Renal pelvis (tissue), 12 donors: ENCODE measurements around the gene RGS21. TPM values are rescaled to one million over a fixed set of nuclear protein-coding genes. Genes with fewer than 3 reads are reported as not detected.
"Not testable (repeated sequence)": the region's sequence is repeated elsewhere in the genome, so short reads cannot be mapped to it uniquely, and the experiment has no call there.

ENCODE experiments used
- DNase-seq: peaks from one replicate; pipeline ENCODE4 v3.0.0-alpha.2; 2013
- long read RNA-seq, 16 experiments: transcript quantifications; one replicate each; lab custom pipeline, GENCODE V29; 2026
- polyA plus RNA-seq, 3 donors: library from polyadenylated mRNA; unstranded; fragments of 120-200 nt; gene quantifications; one replicate each; pipeline ENCODE4 v1.2.1, GENCODE V29; 2013; ENCODE audit not compliant: insufficient read length in 3 of 3

Gene RGS21, protein sequence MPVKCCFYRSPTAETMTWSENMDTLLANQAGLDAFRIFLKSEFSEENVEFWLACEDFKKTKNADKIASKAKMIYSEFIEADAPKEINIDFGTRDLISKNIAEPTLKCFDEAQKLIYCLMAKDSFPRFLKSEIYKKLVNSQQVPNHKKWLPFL
- polyA plus RNA-seq, result not detected
- long read RNA-seq, donor 1, result 0 reads
- long read RNA-seq, donor 2, result 0 reads
- long read RNA-seq, donor 3, result 0 reads
- long read RNA-seq, donor 4, result 0 reads
- long read RNA-seq, donor 5, result 0 reads
- long read RNA-seq, donor 6, result 0 reads
- long read RNA-seq, donor 7, result 0 reads
- long read RNA-seq, donor 8, result 0 reads
- long read RNA-seq, donor 9, result 0 reads
- long read RNA-seq, donor 10, result 0 reads
- long read RNA-seq, donor 11, result 0 reads
- long read RNA-seq, donor 12, result 0 reads
- long read RNA-seq, donor 13, result 0 reads
- long read RNA-seq, donor 14, result 0 reads
- long read RNA-seq, donor 15, result 0 reads
- long read RNA-seq, donor 16, result 0 reads

DNA sequence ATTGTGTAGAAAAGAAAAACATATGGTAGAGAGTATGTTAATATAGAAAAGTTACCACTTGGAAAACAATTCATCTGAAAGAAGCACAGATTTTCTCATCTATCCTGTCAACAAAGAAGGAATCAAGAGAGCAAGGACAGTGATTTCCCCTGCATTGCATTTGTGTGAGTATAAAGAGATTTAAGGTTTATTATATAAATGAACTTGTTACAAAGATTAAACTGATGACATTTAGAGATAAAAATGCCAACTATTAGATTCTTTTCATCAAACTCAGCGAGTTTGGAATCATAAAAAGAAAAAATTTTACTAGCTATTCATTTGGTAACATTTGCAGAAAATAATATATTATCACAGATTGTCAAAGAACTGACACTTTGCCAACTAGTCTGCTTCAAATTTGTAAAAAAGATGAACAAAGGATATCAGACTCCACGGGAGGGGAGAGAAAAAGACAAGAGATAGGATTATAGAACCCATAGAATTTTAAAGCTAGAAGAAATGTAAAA lies at the start of gene RGS21:
Gene RGS21, plus strand, starts transcription at position 51 of the 509 bp plus-strand sequence. CDS start 26,045 bp downstream, outside the sequence.
- DNase-seq, result no peak

DNA sequence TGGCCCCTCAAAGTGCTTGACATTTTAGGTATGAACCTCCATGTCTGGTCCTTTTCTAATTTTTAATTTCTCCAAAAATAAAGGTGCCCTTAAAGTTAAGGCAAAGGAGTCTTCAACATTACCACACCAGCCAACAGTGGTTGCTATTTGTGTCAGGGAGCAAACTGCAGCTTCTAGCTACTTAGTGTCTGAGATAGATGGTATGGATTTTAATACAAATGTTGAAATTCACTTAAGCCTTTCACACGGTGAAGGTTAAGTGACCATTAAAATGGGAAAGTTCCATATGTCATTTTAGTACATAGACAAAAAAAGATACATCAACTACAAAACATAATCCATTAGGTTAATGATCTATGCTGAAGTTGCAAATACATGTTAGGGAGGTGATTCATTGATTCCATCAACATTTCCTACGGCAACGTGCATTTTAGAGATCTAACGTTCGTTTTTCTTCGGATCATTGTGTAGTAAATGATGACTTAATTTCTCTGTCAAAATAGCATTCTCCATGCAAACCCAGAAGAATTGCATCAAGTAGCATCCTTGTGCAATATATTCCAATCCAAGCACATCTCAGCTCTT lies 48.2 kb upstream of the RGS21 start:
- DNase-seq, result no peak

DNA sequence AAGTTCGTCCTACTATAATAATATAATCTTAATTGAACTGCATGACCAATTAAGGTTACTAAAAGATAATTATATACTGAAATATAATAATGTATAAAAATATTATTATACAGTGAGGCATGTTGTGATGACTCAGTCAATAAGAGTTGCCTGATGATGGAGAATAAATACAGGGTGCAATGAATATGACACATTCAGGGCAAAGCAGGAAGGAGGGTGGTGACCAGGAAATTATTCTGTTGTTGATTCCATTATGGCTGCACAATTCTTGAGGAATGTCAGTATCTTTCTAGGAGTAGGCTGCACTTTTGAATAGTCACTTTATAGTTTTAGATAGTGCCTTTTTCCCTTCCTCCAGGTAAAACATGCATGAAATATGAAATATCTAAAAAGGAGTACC lies 46.4 kb upstream of the RGS21 start:
- no peak for DNase-seq

DNA sequence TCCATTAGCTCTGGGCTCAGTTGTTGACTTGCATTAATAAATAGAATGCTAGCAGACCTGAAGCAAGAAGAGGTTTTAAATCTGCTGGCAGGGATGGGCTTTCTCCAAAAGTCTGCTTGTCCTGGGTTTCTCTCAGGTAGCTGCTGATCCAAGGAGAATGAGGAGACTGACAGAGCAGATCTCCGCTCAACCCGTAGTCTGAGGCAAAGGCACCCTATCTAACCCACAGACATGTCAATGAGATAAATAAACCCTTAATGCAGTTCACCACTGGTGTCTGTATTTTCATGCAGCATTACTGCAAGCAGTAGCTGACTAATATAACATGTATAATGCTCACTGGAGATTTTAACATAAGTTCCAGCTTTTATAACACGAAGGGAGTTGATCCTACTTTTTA lies 44.1 kb upstream of the RGS21 start:
- DNase-seq, result no peak

DNA sequence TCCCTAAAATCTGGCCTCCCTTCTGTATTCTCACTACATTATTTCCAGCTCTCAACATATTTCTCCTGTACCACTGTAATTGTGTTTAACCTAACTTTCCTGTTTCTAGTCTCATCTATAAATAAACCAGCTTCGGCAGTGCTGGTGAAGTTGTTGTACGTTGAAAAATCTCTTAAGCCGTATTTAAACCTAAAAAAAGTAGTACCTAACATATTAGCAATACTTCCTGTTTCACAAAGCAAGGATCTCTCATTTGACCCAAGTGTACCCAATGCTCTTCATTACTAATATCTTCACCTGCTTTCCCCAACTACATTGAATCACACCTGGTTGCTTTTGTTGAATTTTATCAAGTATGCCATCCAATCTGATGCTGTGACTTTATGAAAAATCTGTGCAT lies 42.2 kb upstream of the RGS21 start:
- DNase-seq, result no peak

DNA sequence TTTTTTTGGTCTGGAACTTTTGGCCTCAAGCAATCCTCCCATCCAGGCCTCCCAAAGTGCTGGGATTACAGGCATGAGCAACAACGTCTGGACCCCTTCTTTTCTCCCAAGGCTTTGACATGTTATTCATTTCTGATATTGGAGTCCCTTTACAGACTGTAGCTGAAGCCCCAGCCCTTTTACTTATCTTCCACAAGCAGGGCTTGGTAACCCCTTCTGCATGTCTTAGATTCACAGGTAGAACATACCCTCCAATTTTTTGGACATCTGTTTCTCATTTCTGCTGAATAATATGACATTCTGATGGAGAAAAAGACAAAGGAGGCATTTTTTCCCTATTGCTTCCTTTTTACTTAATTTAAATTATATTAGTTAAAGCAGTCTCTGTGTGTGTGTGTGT lies 39.2 kb upstream of the RGS21 start:
- DNase-seq, result no peak

DNA sequence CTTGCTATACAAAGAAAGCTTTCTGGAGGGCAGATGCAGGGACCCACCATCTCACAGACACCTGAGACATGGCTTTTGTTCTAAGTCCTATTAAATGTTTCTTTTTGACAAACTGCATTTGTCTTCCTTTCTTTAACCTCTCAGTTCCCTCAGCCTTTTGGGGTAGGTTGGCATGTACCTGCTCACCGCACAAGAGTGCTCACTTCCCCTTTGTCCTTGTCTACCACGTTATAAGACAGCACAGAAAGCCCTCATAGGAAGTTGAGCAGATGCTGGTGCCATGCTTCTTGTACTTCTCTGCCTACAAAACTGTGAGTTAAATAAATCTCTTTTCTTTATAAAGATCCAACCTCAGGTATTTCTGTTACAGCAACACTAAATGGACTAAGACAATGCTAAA lies 31.9 kb upstream of the RGS21 start:
- no peak for DNase-seq

DNA sequence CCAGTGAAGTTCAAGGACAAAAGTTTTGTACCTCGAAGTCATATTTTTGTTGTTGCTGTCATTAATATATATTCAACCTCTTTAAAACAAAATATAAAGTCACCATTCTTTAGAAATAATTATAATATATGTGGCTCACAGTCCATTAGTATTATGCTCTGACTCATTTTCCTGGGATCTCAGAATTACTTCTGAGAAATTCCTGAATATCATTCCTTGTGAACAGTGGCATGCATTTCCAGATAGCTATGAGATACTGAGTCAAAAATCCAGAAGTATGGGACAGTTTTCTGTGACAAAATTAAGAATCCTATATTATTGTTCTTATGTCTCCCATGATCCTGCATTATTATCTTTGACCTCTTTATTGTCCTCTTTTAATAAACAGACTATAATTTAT lies 13.8 kb upstream of the RGS21 start:
- no peak for DNase-seq

DNA sequence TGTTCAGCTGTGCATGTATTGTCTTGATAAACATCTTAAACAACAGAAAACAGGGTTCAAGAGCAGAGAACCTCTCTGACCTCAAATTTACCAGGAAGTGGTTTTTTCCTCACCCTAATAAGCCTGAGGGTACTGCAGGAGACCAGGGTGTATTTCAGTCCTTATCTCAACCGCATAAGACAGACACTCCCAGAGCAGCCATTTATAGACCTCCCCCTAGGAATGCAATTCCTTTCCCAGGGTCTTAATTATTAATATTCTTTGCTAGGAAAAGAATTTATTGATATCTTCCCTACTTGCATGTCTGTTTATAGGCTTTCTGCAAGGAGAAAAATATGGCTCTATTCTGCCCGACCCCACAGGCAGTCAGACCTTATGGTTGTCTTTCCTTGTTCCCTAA lies 8.5 kb upstream of the RGS21 start:
- not testable (repeated sequence) for DNase-seq

DNA sequence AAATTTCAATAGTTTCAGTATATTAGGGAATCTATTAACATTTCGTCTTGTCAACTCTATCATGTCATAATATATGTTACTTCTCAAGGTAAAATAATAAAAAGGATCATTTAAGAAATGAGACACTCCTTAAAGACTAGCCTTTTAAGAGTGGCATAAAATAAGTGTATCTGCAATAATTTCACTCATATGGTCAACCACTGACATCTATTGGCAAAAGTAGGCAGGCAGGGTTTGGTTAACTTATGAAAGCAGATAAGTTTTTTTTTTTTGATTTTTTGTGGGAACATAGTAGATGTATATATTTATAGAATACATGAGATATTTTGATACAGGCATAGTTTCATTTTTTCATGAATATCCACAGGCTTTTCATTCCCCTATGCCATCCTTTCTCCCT lies 5.5 kb upstream of the RGS21 start:
- DNase-seq, result peak; percentile 5

DNA sequence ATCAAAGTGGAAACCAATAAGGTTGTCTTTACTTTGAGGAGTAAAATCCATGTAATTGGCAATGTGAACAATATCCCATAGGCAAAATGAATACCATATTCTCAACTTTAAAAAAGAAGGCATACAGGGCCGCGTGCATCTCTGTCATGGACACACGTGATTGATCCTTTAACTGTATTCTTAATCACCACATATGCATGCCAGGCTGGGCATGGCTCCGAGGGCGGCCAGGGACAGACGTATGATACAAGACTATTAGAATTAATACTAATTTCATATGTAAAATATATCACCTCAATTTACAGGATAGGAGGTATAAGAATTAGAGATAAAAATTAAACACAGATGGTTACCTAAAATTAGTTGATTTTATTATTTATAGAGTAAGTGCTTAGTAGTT lies 11.2 kb downstream of the RGS21 start:
- no peak for DNase-seq

DNA sequence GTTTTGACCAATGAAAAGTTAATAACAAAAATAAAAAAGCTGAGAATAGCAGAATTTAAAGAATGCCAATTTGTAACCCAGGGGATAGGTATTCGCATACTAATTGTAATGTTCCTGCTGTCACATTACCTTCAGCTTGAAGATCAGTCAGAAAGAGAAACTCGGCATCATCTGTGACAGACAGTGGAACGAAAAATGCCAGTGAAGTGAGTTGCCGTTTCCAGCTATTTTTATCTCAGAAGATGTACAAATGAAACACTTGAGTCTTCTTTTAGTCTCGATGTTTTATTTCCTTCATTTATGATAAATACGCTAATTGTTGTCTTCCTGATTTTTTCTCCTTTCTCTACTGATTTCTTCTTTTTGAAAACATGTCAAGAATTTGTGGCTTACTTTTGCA lies 26.1 kb downstream of the RGS21 start:
- no peak for DNase-seq

DNA sequence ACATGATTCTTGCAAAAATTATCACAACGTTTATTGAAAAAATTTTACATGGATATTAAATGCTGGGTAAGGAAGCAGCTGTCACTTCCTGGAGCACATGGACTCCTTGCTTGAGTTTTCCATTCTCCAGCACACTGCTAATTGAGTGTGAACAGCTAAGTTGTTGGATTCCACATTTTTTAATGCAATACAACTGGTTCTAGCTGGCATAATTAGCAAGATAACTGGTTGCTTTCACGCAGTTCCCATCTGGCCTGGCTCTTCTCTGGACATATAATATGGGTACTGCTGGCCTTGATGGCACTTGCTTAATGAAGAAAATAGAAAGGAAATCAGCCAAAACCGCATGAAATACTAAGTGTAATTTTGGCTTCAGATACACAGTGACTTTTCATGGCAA lies 26.6 kb downstream of the RGS21 start:
- DNase-seq, result no peak

DNA sequence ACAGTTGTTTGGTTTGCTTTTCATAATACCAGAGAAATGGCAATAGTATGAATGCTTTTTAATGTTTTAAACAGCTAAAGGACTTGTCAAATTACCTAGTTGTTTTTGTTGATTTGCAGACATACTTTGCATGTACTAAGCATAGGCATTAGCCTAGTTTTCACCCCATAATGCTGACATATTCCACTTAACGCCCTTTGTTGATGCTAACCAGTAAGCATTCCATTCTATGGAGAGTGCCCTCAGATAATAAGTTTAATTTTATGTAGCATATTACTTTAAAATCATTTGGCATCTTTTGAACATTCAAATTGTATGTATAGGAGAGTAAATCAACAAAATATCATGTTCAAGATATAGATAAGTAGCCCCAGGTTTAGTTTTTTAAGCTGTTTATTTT lies 32.5 kb downstream of the RGS21 start:
- DNase-seq, result no peak

DNA sequence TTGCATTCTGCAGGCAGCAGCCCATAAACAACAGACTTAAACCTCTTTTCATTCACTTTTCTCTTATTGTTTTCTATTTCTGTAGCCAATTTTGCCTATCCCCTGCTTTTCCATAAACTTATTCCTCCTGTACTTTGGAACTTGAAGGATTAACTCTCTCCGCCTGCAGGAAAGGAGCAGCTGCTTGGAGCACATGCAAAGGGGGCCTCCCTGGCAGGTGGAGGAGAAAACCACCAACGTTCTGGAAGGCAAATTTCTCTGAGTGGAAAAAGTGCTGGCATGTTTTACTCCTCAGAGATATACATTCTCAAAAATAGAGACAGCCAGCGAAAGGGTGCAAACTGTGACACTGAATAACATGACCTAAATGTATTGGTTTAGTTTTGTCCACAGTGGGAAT lies 33.6 kb downstream of the RGS21 start:
- DNase-seq, result no peak

DNA sequence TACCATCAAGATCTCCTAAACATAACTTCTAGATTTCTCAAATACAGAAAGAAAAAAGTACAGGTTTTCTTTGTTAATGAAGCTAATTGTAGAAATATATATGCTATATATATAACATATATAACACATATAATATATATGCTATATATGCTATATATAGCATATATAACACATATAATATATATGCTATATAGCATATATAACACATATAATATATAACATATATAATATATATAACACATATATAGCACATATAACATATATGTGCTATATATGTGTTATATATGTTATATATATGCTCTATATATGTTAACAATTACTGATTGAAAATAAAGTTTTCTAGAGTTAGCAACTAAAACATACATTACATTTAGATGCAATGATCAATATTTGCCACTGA lies 34.8 kb downstream of the RGS21 start:
- no peak for DNase-seq

DNA sequence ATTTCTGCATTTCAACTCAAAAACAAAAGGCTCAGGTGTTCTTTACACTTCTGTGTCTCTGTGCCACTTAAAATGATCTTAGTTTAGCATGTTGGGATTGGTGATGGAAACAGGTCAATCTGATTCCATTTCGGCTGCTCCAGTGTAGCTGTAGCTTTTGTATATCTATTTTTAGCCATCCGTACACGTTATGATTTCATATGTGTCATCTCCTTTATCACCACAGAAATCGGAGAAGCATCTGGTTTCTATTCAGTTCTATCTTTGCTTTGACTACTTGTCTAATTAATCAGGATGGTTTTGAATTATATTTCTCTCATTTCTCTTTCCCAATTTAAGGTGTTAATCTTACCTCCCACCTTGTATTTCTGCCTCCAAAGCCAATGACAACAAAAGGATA lies 41.1 kb downstream of the RGS21 start:
- no peak for DNase-seq

DNA sequence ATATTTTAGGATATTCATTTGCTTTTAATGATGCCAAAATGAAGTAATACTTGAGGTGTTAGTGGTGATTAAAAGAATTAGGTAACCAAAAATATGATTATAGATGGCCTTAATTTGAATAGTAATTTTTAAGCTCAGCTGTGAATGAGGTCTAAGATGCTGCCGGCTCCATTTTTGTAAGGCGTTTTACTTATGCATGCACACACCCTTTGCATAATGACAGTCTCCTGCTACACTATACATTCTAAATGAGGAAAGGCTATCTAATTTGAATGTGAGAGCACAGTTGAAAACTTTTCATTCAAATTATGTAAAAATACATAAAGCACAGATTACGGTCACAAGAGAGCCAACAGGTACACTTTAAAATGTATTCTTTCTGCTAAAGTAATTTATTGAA lies 41.6 kb downstream of the RGS21 start:
- no peak for DNase-seq

DNA sequence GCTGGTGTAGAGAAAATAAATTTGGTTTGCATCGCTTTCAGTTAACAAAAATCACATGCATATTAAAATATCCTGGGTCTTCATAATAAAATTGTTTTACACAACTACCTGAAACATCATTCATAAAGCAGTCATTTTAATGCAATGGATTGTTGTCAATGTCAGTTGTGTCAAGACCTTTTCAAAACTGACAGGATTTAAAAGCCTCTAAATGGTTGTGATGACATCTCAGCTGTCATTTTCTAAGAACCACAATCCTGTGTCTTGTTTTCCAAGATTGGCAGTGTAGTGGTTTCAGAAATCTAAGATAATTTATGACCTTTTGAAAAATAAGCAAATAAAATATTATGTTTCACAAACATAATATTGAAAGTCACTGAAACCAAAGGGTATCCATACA lies 42.0 kb downstream of the RGS21 start:
- DNase-seq, result no peak

DNA sequence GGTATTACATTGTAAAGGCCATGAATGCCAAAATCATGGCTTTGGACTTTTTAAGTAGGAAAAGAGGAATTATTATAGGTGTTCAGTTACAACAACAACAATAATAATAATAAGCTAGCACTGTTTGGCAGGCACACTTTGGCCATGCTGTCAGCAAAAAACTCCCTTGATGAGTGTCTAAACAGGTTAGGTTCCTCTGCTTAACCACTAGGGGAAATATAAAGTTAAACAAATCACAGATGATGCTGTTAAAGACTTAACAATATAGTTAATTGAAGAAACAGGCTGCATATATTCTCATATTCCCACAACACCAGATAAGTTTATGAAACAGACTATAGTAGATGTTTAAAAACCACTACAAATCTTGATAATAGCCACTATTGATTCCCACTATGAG lies 46.4 kb downstream of the RGS21 start:
- no peak for DNase-seq

DNA sequence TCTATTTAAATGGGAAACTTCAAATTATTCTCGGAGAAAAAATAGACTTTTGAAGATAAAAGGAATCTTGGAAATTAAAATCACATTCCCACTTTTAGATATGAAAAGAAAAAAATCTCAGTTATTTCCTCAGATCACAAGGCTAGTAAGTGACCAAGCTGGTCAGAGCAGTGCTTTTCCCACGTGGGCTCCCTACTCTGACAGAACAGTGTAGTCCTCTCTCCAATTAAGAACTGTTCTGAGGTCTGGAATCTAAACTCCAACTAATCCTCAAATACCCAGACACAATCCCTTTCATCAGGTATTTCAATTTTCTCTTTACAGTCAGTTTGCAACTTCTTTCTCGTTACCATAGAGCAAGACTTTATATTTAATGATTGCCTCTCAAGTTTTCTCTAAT lies 50.6 kb downstream of the RGS21 start:
- DNase-seq, result no peak

DNA sequence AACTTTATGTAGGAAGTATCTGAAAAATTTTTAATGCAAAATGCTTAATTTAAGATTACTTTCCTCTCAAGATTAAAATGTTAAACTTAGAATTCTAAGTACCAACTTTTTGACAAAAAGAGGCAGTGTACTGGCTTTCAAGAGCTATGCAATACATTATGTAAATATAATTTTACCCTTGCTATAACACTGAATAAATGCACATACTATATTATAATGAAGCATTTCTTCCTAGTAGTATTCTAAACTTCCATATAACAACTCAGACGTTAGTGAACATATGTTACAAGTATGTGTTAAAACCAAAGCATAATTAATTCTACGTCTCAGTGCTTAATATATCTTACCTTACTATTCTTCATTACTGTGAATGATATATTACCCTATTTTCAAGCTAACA lies 58.5 kb downstream of the RGS21 start:
- no peak for DNase-seq

DNA sequence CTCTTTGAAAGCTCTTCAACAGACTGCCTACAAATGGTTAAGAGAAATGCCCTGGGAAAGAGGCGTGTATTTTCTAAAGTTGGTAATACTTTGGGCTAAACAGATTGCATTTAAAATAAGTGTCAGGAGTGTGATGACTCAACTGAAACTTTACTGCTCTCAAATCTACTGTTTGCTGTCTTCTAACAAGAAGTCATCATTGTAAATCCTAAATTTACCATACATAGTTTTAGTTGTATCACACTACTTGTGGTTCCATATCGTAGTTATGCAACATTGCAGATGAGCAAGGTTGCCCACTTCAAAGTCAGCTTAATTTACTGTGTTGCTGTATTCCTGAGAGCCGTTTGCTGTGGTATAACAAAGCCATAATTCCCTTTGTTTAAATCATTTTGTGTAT lies 59.6 kb downstream of the RGS21 start:
- no peak for DNase-seq

DNA sequence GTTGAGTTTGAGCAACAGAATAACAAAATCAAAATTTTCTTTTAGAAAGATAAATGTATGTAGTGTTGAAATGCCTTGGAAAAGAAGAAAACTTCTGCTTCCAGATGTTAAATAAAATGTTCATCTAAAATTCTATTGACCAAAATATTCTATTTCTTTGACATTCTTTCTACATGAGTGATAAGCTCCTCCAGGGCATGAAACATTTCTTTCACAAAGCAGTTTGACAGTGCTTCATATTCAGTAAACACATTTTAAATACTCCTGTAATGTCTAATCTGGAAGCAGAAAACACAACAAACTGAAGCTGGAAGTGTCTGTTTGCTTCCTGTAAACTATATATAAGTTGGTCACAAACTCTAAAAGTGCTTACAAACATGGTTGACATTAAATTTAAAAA lies 61.5 kb downstream of the RGS21 start:
- no peak for DNase-seq
